Right forelimb (tissue), 1 donor: ENCODE data around the gene ELF4.

Experiments
- DNase-seq: peaks from one replicate; pipeline ENCODE4 v3.0.0-alpha.2; 2018

The ELF4 gene

DNA sequence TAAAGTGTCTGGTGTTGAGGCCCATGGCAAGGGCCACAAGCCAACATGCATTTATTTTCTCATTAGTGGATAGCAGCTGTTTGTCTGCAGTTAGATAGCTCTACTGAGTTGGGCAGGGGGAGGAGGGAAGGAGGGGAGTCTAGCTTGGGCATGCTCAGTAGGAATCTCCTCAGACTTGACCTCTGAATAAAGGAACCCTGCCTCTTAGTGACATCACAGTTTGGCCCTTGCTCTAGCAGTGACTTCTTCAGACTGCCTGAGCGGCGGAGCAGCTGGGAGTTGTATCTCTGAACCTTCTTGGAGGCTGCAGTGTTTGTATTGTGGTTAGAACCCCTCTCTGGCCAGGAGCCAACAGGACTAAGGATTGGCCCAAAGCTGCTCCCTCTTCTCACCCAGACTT is 70.5 kb downstream of the ELF4 start:
- no peak for DNase-seq

- DNase-seq, result no peak
Measured at GRCh38 chrX:130034178-130034577, 76.1 kb downstream of the ELF4 start.

GRCh38 chrX:130032552-130032951 is 77.7 kb downstream of the ELF4 start:
- no peak for DNase-seq

DNA sequence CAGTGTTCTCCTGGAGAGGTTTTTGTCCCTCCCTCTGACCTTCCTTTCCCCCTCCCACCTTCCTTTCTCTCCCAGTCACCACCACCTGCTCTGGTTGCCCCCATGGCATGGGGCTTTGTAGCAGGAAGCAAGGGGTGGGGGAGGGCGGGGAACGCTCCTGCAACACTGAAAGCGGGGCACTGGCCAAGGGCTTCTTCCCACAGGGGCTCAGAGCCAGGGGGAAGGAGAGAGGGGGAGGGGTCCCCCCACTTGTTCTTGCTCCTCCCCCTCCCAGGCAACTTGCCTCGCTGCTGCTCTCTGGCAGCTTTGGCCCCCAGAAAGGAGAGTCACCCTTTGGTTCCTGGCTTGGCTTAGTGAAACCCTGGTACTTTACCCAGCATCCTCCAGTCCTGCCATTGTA is 79.5 kb downstream of the ELF4 start:
- DNase-seq, result no peak

DNA sequence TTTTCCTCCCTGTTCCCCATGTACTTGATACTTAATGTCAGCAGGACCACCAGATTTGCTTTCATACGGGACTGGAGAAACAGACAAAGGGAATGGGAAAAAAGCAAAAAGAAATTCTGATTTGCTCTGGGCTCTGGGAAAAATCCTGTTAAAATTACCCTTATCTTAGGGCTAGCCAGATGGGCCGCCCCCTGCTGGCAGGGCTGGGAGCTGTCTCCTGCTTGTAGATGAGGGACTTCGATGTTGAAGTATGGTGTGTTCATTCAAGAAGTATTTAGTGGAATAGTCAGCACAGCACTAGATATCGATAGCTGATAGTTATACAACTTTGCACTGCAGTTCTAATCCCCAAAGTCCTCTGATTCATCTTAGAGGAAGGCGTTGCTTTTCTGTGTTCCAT is 82.1 kb downstream of the ELF4 start:
- DNase-seq, result no peak

DNA sequence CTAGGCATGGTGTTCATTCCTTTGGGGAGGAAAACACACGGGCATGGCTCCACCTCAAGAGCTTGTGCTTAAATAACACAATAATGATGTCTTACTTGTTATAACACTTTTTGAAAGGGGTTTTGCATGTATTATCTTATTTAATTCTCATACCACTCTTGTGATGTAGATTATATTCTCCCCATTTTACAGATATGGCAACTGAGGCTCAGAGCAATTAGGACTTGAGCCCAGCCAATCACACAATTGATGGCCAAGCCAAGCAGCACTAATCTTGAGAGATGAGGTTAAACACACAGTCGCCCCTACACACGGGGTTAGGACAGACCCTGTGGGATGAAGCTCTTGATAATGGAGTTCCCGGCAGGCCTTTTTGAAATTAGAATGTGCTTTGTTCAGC is 82.7 kb downstream of the ELF4 start:
- no peak for DNase-seq

DNA sequence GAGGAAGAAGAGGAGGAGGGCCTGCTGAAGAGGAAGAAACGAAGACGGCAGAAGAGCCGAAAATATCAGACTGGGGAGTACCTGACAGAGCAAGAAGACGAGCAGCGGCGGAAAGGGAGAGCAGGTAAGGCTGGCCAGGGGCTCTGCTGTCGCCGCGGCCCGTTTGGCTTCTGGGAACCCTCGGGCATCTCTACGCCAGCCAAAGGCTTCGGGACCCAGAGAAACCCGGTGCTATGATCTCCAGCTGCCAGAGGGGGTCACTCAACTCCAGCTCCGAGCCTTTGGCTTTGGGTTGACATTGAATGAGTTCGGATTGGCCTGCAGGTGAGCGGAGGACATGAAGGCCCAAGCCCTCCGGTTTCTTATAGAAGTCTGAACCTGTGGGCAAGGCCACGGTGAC is 85.0 kb downstream of the ELF4 start:
- DNase-seq, result no peak

DNA sequence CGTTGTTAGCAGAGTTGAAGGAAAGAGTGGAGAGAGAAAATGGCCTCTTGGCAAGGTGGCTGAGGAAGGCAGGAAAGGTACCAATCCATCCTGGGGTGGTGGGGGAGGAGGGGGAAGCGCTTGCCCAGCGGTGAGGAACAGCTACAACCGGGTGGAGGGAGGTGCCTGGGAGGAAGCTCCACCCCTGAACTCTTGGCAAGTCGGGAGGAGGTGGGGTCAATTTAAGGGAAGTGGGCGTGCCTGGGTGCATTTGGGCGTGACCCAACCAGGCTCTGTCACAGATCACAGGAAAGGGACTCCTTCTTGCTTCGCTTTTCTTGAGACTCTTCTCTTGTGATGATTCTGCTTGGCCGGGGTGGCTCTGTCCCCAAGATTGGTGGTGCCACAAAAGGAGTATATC is 86.2 kb downstream of the ELF4 start:
- peak; percentile 47 for DNase-seq

GRCh38 chrX:130020661-130021324 is 89.5 kb downstream of the ELF4 start:
- DNase-seq, result no peak

- no peak for DNase-seq
Measured at GRCh38 chrX:130018143-130018542, 92.2 kb downstream of the ELF4 start.

- DNase-seq, result no peak
Measured at GRCh38 chrX:130015181-130015580, 95.1 kb downstream of the ELF4 start.
